ENCODE results near the gene WDR7. TPM values are rescaled to one million over a fixed set of nuclear protein-coding genes. Genes with fewer than 3 reads are reported as not detected.
A peak's percentile ranks its signal among the peaks of the same experiment; 100 is the strongest.

Gene WDR7
- total and polyA plus RNA-seq, 10 of the 15 experiments (the other 5 are each of a cell fraction or from before 2014, with no cell fraction given), result 2.8 to 16.5 (median 11.7) TPM

GRCh38 chr18:56638232-56639103, 12.7 kb upstream of the WDR7 start, which contains the start of gene TXNL1:
Gene TXNL1, minus strand, starts transcription at chr18:56638592. Its CDS starts 152 bp downstream, at chr18:56638440.
- TSS peak; percentile 96 for BruUV-seq (replicated peaks)
- Histone ChIP-seq H3K4me3 (peak within 1 kb of the TSS; percentile 87), H3K9me3 (replicated peaks; ENCODE audit: control insufficient read depth, insufficient read depth, low read length) (no peaks in the 10 kb centered on the region), H3K36me3 (ENCODE audit: control insufficient read depth in 2 of 2, insufficient read depth in 2 of 2, low read length in 1 of 2) (peaks cover 0 to 3% of the 10 kb centered on the region in 2 experiments; a peak in 1 of 4 replicates), H2AFZ (ENCODE audit: control insufficient read depth, low read depth, low read length) (peak within 1 kb of the TSS; percentile 97), H4K20me1 (ENCODE audit: control insufficient read depth, insufficient read depth) (peaks cover 3% of the 10 kb centered on the region; the same call in 1 of the 2 replicates), H3K27ac (ENCODE audit: control insufficient read depth, insufficient read depth) (peak within 1 kb of the TSS; percentile 90), H3K4me2 (ENCODE audit: control insufficient read depth, insufficient read depth) (peak within 1 kb of the TSS; percentile 78), H3K4me1 (ENCODE audit: control insufficient read depth, insufficient read depth, low read length) (peaks cover 5% of the 10 kb centered on the region), H3K9ac (ENCODE audit: control insufficient read depth, insufficient read depth, low read length) (peak within 1 kb of the TSS; percentile 92), H3K79me2 (ENCODE audit: control insufficient read depth, insufficient read depth, low read length) (peaks cover 51% of the 10 kb centered on the region), H3K27me3 (replicated peaks in 1 of 2; ENCODE audit: control insufficient read depth in 2 of 2, insufficient read depth in 2 of 2, low read length in 1 of 2) (no peaks in the 10 kb centered on the region)
- in situ Hi-C loops (cut with MboI), result no loop called here
- FAIRE-seq, result peak; percentile 31
- 1% methylated on average over 51 of the region's 64 CpGs for WGBS (ENCODE audit: insufficient coverage, insufficient replicate concordance, low lambda C conversion rate, missing lambda C conversion rate)
- intact Hi-C loops (cut with micrococcal nuclease; ENCODE audit: unreplicated experiment), result loop anchor here (1.0 to 2.0 kb wide), 2 partner anchors 13 to 70 kb away; partner anchors contain the start of gene WDR7
- DNase-seq (ENCODE audit: low read depth, low spot score), result peak; percentile 96
- ChIA-PET SMC1A (ENCODE audit: uncharacterized antibody, unreplicated experiment) (interaction anchor here (0.6 to 4.2 kb wide), 9 partner anchors 8 to 71 kb away, joined by 3 to 24 read pairs (median 4); partner anchors contain the start of gene WDR7), CTCF (interaction anchor here (0.8 to 1.2 kb wide), 4 partner anchors 8 to 33 kb away, joined by 3 to 10 read pairs (median 4); no protein-coding TSS in a partner anchor), RAD21 (ENCODE audit: unreplicated experiment) (interaction anchor here (0.7 to 1.8 kb wide), 6 partner anchors 9 to 70 kb away, joined by 3 to 12 read pairs (median 3); partner anchors contain the start of gene WDR7), POLR2A (interaction anchor here (0.5 to 5.6 kb wide), 7 partner anchors 8 to 758 kb away, joined by 3 to 39 read pairs (median 5); partner anchors contain the start of gene WDR7)
- ATAC-seq, result peak; percentile 94
- TF ChIP-seq SMARCA5 (IDR thresholded peaks at IDR 0.05), result no peak
- TF ChIP-seq BACH1 (IDR thresholded peaks at IDR 0.05; ENCODE audit: borderline replicate concordance), result 0 out of 2 replicates have a peak, but pooled peaks have one; percentile 24
- no peak for TF ChIP-seq KDM1A (IDR thresholded peaks at IDR 0.05; ENCODE audit: borderline replicate concordance)
- no peak for TF ChIP-seq RAD21 (IDR thresholded peaks at IDR 0.05; ENCODE audit: insufficient read depth, low read depth, low read length)
- TF ChIP-seq SMAD1 (IDR thresholded peaks at IDR 0.05; ENCODE audit: low read depth, partially characterized antibody), result no peak
- TF ChIP-seq SUPT20H (IDR thresholded peaks at IDR 0.05; ENCODE audit: borderline replicate concordance, control insufficient read depth, low read depth, low read length), result no peak
- TF ChIP-seq EGR1 (IDR thresholded peaks at IDR 0.05; ENCODE audit: borderline replicate concordance in 1 of 2, low read depth in 2 of 2, low read length in 2 of 2), result peak in 1 of 2 experiments; percentile 77; a peak in 2 of 3 replicates
- peak; percentile 61; the same call in 1 of the 2 replicates for TF ChIP-seq ZNF207 (IDR thresholded peaks at IDR 0.05; ENCODE audit: borderline replicate concordance)
- no peak for TF ChIP-seq BCL3 (IDR thresholded peaks at IDR 0.05; ENCODE audit: borderline replicate concordance, insufficient read depth, low read depth, low read length, poor library complexity, severe bottlenecking)
- TF ChIP-seq E4F1 (IDR thresholded peaks at IDR 0.05; ENCODE audit: borderline replicate concordance, partially characterized antibody), result peak; percentile 51
- TF ChIP-seq ZBTB11 (CRISPR knock-in tag; IDR thresholded peaks at IDR 0.05), result no peak
- 0 out of 2 replicates have a peak, but pooled peaks have one; percentile 31 for TF ChIP-seq FOXM1 (IDR thresholded peaks at IDR 0.05; ENCODE audit: low read depth, low read length)
- TF ChIP-seq RCOR1 (conservative IDR thresholded peaks at IDR 0.05; ENCODE audit: low read depth, low read length), result no peak
